ENCODE data around the gene ARMC2. TPM values are rescaled to one million over a fixed set of nuclear protein-coding genes. Genes with fewer than 3 reads are reported as not detected.

ARMC2 gene
- total RNA-seq, 1 experiment from 2014 or later: 12.6 TPM

GRCh38 chr6:108850669-108851465 is 2.6 kb downstream of the ARMC2 start:
- TF ChIP-seq EZH2 (IDR thresholded peaks at IDR 0.05; ENCODE audit: borderline replicate concordance, low read depth, low read length, poor library complexity, severe bottlenecking): no peak
- TF ChIP-seq CTCF (conservative IDR thresholded peaks at IDR 0.05; ENCODE audit: low read depth, low read length): no peak
- Histone ChIP-seq H3K27ac (ENCODE audit: low read depth, low read length, poor library complexity, severe bottlenecking) (no peak overlapping the region), H3K4me3 (ENCODE audit: low read depth, low read length, poor library complexity, severe bottlenecking) (no peak overlapping the region), H3K36me3 (ENCODE audit: insufficient read depth, low read length, poor library complexity, severe bottlenecking) (peaks cover 9% of the 10 kb centered on the region), H3K27me3 (replicated peaks; ENCODE audit: insufficient read depth, low read depth, low read length, poor library complexity) (no peaks in the 10 kb centered on the region), H3K9me3 (ENCODE audit: low read depth, low read length, poor library complexity, severe bottlenecking) (no peaks in the 10 kb centered on the region), H3K4me1 (ENCODE audit: insufficient read depth, low read length, poor library complexity, severe bottlenecking) (peaks cover 12% of the 10 kb centered on the region)
- intact Hi-C loops (cut with micrococcal nuclease; ENCODE audit: unreplicated experiment): no loop called here
- BruUV-seq (replicated peaks): no TSS peak
- no peak for DNase-seq (ENCODE audit: low spot score)
- CTCF ChIA-PET: no interaction called here
- POLR2A ChIA-PET (ENCODE audit: low non-redundant PET): no interaction called here

DNA sequence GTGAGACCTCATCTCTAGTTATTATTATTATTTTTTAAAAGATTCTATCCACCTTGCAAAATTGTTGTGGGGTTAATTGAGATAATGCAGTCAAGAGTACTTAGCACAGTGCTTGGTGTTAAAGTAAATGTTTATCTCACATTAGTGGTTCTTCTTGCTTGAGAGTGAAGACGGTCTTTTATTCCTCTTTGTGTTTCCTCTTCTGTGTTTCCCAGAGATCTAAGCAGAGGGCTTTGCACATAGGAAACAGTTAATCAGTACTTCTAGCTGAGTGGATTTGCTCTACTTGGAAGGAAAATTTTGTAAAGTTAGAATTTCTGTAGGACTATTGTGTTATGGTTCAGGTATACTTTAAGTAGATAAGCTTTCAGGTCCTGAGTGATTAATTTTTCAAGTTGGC is 3.5 kb downstream of the ARMC2 start:
- POLR2A ChIA-PET (ENCODE audit: low non-redundant PET): no interaction called here

DNA sequence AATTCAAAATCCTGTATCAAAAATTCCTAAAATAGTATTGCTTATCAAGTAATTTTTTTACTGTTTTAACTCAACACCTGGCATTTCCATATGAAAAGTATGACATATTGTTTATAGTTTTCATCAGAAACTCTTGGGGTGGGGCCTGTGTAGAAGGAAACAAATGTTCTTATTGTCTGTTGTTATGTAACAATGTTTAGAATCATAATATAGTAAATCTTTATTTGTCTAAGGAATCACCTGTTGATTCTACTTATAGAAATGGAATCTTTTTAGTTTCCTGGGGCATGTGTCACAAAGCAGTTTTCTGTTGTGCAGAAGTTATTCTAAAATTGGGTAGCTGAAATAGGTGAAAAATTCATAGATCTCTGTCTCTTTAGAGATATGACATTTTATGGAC is 4.9 kb downstream of the ARMC2 start:
- Histone ChIP-seq H3K27me3 (replicated peaks; ENCODE audit: insufficient read depth, low read depth, low read length, poor library complexity) (no peaks in the 10 kb centered on the region), H3K9me3 (ENCODE audit: low read depth, low read length, poor library complexity, severe bottlenecking) (peaks cover 8% of the 10 kb centered on the region), H3K4me3 (ENCODE audit: low read depth, low read length, poor library complexity, severe bottlenecking) (no peak overlapping the region), H3K4me1 (ENCODE audit: insufficient read depth, low read length, poor library complexity, severe bottlenecking) (peaks cover 6% of the 10 kb centered on the region), H3K36me3 (ENCODE audit: insufficient read depth, low read length, poor library complexity, severe bottlenecking) (peaks cover 15% of the 10 kb centered on the region), H3K27ac (ENCODE audit: low read depth, low read length, poor library complexity, severe bottlenecking) (no peak overlapping the region)
- CTCF ChIA-PET: no interaction called here
- TF ChIP-seq EZH2 (IDR thresholded peaks at IDR 0.05; ENCODE audit: borderline replicate concordance, low read depth, low read length, poor library complexity, severe bottlenecking): no peak
- no peak for TF ChIP-seq CTCF (conservative IDR thresholded peaks at IDR 0.05; ENCODE audit: low read depth, low read length)
- DNase-seq (ENCODE audit: low spot score): no peak
- intact Hi-C loops (cut with micrococcal nuclease; ENCODE audit: unreplicated experiment): no loop called here
- BruUV-seq (replicated peaks): no TSS peak
- POLR2A ChIA-PET (ENCODE audit: low non-redundant PET): no interaction called here

More for the DNA sequence above, 3.5 kb downstream of the ARMC2 start:
- H3K9me3 ChIP-seq (ENCODE audit: low read depth, low read length, poor library complexity, severe bottlenecking): no peaks in the 10 kb centered on the region
- CTCF ChIA-PET: no interaction called here
- peaks cover 12% of the 10 kb centered on the region for H3K4me1 ChIP-seq (ENCODE audit: insufficient read depth, low read length, poor library complexity, severe bottlenecking)
- intact Hi-C loops (cut with micrococcal nuclease; ENCODE audit: unreplicated experiment): no loop called here
- DNase-seq (ENCODE audit: low spot score): no peak
- no peak overlapping the region for H3K4me3 ChIP-seq (ENCODE audit: low read depth, low read length, poor library complexity, severe bottlenecking)
- peaks cover 15% of the 10 kb centered on the region for H3K36me3 ChIP-seq (ENCODE audit: insufficient read depth, low read length, poor library complexity, severe bottlenecking)
- no TSS peak for BruUV-seq (replicated peaks)
- H3K27ac ChIP-seq (ENCODE audit: low read depth, low read length, poor library complexity, severe bottlenecking): no peak overlapping the region
- TF ChIP-seq EZH2 (IDR thresholded peaks at IDR 0.05; ENCODE audit: borderline replicate concordance, low read depth, low read length, poor library complexity, severe bottlenecking) (no peak), CTCF (conservative IDR thresholded peaks at IDR 0.05; ENCODE audit: low read depth, low read length) (no peak)
- no peaks in the 10 kb centered on the region for H3K27me3 ChIP-seq (replicated peaks; ENCODE audit: insufficient read depth, low read depth, low read length, poor library complexity)
